HCEC 1CT (cell line): ENCODE measurements around the gene SNRPD3.
A peak's percentile ranks its signal among the peaks of the same experiment; 100 is the strongest.
"Not testable (repeated sequence)": the region's sequence is repeated elsewhere in the genome, so short reads cannot be mapped to it uniquely, and the experiment has no call there.

Experiments used
- DNase-seq: peaks from one replicate; pipeline ENCODE4 v3.0.0-alpha.2; 2017

Gene SNRPD3

DNA sequence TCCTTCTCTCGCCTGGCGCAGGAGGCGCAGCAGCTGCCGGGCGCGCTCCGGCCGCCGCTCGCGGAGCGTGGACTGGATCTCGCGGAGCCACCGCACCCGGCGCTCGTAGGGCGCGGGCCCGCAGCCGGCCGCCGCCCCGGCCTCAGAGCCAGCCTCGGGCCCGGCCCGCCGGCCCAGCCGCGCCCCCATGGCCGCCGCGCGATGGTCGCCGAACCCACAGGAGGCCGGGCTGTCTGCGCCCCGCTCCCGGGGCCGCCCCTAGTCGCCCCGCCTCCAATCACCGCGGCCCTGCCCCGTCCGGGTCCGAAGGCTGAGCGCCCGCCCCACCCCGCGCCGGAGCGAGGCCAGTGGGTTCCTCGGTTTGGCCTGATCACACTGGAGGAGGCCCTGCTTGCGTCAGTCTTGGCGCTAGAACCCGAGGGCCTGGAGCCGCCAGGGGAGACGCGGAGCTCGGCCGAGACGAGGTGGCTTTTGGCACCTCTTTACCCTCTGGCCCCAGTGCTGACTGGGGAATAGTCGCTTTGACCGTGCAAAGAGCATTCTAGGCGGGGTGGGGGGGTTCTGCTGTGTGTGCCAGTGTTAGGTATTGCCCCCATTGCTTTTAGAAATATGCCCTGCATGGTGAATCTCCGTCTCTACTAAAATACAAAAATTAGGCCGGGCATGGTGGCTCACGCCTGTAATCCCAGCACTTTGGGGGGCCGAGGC, 37.2 kb downstream of the SNRPD3 start, which contains the start of gene LRRC75B:
TSS of gene LRRC75B (minus strand) at position 223 of the 708 bp plus-strand sequence. CDS start at position 189, 34 bp downstream.
- DNase-seq = peak; percentile 77

DNA sequence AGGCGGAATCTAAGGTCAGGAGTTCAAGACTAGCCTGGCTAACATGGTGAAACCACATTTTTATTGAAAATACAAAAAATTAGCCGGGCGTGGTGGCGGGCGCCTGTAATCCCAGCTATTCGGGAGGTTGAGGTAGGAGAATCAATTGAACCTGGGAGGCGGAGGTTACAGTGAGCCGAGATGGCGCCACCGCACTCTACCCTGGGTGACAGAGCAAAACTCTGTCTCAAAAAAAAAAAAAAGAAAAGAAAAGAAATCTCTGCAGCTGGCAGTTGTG, 37.7 kb downstream of the SNRPD3 start:
- not testable (repeated sequence) for DNase-seq

DNA sequence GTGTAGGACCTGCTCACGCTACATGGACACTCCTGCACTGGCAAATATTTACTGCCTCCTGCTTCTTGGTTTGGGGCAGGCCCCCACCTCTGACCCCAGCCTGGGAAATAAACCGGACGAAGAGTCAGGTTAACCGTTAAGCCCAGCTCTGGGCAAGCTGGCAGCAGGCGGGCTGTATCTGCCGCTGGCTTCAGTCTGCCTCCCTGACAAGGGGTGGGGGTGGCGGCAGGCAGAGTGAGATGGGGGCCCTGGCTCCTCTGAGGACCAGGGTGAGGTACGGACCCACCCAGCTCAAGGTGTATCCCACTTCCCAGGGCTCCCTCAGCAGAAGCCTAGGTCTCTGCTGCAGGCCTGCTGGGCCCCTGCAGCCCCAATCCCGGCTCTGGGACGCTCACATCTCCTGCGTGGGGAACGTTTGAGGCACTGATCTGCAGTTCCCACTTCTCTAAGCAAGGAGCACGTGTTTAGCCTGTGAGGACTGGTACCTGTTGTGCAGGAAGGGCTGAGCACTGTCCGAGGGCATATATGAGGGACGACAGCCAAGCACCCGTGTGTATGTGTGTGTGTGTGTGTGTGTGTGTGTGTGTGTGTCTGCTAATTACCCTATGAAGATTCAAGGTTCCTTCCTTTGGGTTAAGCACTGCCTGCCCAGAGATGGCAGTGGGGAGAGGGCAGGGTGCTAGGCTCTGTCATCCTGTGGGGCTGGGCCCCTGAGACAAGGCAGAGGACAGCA, 38.2 kb downstream of the SNRPD3 start:
- no peak for DNase-seq

DNA sequence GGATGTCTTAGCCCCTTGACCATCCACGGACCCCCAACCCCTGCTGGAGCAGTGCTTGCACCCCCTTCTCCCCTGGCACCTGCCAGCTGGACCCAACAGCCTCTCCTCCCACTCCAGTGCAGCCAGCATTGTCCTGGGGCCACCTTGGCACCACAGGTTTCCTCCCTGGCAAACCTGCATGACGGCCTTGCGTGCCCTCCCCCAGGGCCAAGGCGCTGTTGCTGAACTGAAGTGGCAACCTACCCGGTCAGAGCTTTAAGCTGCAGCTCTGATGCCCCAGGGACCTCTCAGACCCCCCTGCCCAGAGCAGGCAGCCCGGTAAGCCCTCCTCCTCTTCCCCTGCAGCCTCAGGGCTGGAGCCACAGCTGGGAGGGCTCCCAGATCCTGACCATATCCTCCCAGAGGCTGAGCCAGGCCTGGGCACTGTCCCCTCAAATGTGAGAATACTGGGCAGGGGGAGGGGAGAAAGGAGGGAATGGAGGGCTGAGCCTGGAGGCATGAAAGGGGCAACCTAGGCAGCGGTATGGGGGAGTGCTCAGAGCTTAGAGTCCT, 38.8 kb downstream of the SNRPD3 start:
- DNase-seq = no peak

DNA sequence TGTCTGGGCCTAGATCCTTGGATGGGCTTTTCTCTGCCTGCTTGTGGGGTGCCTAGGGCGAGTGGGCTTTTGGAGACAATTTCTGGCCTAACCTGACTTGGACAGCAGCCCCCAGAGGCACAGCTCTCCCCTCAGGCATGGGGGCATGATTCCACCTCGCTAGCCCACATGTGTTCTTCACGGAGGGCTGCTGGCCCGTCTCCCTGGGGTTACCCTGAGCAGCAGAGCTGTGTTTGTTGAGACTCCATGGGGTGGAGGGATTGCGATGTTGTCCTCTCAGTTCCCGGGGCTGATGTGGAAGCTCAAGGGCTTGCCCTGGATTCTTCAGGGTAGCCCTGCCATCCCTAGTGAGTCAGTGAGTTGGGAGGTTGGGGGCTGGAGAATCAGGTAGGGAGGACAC, 39.4 kb downstream of the SNRPD3 start:
- DNase-seq = no peak

DNA sequence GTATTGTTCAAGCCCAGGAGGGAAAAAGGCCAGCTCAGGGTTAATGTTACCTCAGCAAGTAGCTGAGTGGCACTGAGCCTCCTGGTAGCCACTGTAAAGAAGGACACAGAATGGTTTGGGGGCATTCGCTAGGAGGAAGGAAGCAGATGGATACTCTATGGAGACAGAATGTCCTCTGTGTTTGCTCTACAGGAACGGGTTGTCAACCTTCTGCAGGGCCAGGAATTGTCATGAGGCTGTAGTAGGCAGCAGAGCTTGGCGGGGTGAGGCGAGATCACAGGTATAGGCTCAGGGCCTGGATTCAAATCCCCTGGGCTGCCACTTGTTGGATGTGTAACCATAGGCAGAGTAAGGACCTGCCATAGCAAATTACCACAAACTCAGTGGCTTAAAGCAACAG, 40.1 kb downstream of the SNRPD3 start:
- no peak for DNase-seq

DNA sequence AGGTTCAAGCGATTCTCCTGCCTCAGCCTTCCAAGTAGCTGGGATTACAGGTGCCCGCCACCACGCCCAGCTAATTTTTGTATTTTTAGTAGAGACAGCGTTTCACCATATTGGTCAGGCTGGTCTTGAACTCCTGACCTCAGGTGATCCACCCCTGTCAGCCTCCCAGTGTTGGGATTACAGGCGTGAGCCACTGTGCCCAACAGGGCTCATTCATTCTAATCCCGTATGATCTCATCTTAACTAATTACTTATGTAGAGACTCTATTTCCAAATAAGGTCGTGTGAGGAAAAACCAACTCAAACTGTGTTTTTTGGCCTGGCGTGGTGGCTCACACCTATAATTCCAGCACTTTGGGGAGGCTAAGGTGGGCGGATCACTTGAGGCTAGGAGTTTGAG, 41.3 kb downstream of the SNRPD3 start:
- not testable (repeated sequence) for DNase-seq

DNA sequence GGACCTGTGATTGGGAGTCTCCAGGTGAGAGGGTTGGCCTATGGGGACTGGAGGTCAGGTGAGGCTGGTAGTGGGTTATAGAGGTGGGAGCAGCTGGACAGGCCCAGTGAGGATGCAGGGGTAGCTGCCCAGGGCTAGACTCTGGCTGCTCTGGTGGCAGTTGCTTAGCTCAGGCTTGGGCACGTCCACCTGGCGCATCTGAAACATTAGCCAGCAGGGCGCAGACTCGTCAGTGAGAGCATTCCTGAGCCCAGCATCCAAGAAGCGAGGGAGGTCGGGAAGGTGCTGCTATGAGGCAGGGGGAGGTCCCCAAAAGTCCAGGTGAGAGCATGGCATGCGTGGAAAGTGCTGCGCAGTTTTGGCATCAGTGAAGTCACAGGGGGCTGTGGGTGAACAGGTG, 43.7 kb downstream of the SNRPD3 start:
- no peak for DNase-seq

DNA sequence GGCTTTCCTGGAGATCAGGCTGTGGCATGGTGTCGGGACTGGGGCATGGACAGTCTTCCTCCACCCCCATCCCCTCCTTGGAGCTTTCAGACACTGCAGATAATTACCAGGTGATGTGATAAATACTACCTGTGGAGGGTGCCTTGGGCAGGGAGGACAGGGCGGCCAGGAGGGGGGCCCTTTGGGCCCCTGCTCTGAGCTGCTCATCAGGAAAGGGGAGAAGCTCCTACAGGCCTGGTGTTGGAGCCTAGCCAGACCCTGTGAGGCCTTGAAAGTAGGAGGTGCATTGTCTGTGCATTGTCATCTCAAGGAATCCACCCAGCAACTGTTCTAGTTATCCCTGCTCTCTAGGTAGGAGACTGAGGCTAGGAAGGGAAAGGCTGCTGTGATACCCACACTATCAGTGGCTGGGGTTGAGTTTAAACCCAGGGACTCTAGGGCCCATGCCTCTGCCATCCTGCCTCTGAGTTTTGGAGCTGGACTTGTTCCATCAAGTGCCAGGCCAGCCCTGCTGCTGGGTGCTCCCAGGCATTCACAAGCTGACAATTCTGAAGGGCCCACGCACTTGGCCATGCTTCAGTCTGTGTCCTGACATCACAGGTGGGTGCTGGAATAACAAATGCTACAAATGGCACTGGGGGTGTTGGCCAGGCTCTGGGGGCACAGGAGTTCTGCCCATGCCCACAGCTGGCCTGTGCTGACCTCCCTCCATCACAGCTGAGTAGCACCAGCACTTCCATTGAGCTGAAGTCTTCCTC, 44.3 kb downstream of the SNRPD3 start:
- not testable (repeated sequence) for DNase-seq

DNA sequence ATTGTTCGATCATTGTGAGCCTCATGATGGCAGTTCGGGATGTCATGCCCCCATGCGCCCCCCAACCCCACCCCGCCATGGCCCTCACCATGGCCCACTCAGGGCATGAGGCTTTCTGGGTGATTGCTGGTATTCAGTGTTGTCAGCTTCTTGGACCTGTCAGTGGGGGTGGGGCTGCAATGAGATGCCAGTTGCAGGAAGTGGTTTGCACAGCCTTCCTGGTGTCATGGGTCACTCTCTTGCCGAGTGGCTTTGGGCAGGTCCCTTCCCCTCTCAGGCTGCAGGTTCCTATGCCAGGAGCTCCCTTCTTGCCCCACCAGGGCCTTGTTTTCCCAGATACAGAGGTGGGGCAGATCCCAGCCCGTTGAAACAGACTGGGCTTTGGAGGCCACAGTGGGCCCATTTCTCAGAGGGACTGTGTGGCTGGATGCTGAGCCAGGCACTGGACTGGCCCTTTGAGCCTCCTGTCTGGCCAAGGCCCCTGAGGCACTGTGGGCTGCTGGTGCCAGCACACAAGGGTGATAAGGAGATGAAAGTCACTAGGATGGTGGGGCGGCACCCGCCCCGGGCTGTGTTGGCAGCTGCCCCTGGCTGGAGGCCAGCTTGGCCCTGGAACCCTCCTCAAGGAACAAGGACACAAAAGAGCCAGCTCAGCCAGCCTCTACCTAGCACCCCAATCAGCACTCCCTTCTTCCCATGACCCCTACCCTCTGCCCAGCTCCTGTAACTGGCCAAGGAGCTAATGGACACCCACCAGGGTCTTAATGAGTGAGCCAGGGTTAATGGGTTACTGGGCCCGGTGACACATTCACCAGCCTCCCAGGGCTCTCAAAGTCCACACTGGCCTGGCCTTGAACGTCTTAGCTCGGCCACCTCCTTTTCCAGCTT, 45.7 kb downstream of the SNRPD3 start:
- no peak for DNase-seq

DNA sequence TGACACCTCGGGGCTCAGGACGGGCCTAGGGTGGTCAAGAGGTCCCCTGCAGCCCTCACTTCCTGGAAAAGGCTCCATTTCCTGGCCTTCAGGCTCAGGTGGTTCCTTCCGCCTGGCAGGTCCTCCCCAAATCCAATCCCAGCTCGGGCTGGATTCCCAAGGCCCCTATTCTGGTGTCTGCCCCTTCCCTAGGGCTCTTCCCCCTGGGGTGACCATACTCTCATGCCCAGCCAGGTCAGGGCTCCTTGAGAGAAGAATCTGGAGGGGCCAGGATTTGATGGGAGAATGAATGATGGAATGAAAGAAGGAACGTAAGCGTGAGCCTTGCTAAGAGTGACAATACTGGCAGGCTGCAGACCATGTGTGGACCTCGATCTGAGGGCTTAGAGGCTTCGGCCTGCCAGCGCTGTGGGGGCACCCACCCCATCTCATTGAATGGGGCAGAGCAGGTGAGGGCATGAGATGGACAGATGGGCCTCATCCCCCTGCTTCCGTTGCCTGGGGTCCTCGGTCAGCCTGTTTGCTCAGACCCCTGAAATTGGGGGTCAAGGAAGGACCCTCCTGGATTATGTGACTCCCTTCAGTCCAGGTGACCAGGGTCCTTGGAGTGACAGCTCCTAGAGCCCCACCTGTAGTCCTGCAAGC, 46.4 kb downstream of the SNRPD3 start:
- DNase-seq = not testable (repeated sequence)

DNA sequence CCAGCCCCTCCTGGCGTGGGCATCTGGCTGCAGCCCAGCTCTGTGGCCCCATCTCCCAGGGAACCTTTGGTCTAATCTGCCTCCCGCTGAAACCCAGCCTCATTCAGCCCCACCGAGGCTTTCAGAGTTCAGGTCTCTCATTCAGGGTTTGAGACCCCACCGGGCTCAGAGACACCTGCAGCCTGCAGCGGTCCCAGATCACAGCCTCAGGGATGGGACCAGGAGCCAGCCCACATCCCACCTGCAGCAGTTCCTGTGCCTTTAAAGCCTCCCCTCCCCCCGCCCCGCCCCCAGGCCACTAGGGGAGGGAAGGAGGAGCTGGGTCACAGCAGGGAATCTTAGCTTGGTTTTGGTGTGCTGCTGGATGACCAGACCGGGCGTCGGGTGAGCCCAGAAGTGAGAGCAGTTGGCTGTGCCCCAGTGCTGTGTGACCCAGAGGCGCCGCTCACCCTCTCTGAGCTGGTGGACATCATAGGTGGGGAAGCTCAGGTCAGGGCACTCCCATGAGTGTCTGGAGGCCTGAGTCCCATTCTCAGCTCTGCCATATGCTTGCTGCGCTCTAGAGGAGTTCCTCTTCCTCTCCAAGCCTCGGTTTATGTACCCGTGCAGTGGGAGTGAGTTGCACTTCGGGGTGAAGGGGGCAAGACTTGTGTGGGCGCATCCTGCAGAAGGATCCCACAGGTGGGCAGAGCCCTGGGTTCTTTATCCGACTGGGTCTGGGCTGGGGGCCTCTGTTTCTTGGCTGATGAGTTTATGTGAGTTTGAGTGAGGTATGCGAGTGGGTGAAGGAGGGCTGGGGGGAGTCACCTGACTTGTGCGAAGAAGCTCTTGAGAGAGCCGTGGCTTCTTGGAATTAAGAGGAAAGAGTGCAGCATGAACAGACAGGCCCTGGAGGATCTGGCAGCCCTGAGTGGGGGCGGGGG, 47.3 kb downstream of the SNRPD3 start, which contains the start of gene GGT1:
TSS of gene GGT1 (plus strand) at position 347 of the 923 bp plus-strand sequence. CDS start 7,889 bp downstream, outside the sequence.
- DNase-seq = not testable (repeated sequence)

DNA sequence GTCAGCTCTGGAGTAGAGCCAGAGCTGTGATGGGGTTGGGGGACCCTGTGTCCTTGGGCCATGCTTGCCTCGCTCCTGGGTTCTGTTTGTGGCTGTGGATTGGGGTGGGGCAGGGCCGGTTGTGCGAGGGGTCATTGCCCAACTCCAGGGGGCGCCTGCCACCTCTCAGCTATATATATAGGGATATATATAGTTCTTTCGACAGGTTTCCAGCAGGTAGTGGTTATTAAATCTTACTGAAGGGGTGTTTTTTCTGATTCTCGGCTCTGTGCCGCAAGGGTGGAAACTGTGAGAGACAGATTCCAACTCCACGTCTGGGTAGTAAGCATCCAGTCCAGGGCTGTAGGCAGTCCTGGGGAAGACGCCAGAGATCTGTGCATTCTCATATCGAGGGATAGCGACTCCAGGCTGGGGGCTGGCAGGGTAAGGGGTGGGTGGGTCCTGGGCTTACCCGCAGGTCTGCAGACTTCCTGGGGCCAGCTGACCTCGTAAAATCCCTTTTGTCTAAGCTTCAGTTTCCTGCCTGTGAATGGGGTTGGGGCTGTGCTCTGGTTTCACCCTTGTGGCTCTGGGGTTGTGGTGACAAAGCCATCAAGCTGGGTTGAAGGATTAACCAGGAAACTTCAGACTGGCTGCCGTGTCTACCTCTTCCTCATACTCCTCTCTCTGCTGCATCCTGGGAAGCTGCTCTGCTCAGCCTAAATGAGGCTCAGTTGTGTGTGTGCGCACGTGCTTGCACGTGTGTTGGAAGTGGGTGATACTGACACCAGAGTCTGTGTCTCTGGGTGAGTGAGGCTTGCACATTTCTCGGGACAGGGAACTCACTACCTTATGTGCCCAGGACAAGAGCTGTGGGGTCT, 48.2 kb downstream of the SNRPD3 start:
- not testable (repeated sequence) for DNase-seq

DNA sequence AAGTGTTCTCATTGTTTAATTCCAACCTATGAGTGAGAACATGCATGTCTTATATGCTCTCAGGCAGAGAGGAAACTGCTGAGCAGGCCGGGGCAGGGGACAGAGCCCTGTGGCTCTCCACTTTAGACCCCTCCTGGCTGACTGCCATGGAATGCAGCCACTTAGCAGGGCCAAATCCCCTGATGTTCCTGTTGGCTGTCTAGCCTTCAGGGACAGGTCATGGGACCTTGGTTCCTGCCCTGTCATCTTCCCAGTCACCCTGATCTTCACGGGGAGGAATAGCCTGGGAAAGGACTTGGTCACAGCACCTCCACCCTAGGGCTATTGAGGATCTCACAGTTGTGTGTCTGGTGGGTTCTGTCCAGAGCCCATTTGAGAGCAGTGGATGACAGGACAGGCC, 50.5 kb downstream of the SNRPD3 start:
- not testable (repeated sequence) for DNase-seq

DNA sequence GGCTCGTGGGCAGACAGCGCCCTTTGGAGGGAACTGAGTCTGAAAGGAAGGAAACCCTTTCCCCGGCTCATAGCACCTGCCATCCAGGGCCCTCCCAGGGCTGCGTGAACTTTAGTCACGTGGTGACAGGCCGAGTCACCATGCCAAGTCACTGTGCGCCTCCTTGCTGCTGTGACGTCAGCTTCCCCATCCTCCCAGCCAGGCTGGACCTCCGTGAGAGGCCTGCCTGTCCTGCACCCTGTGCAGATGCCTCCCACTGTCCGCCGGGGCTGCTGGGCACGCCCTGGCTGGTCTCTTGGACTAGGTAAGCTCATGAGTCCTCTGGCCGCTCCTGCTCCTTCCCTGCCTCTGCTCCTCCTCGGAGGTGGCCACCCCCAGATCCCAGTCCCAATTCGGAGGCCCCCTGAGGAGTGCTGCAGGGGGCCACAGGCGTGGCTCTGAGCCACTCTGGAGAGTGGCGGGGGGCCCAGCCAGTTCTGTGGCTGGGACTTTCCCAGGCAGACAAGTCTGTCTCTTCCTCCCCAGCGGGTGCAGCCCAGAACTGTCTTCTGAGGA, 51.7 kb downstream of the SNRPD3 start:
- not testable (repeated sequence) for DNase-seq

DNA sequence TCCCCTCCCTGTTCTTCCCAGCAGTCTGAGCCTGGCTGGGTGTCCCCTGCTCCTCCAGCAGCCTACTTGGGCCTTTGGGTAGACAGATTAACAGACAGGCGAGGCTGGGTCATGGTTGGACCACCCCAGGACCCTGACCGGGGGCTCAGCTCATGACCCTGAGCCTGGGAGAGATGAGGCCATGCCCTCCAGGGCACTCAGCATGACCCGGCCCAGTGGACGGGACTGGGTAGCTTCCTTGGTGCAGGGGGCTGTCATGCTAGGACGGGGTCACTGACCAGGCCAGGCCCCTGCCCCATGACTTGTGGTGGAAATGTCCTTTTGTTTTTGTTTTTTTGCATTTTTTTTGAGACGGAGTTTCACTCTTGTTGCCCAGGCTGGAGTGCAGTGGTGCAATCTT, 52.5 kb downstream of the SNRPD3 start:
- DNase-seq = not testable (repeated sequence)

DNA sequence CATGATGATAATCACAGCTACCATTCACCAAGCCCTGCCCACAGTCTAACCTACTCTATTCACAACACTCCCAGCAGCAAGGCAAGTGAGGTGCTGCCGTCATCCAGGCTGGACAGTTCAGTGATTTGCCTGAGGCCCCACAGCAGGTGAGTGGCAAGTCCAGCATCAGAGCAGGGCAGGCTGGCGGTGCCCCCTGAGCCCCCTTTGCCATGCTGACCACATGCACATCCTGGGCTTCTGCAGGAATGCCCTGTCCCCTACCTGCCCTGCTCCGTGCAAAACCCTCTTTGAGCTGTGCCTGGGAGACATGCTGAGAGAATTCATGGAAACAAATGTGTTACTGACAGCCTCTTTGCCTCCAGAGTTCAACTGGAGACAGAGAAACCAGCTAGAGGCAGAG, 54.1 kb downstream of the SNRPD3 start:
- not testable (repeated sequence) for DNase-seq

DNA sequence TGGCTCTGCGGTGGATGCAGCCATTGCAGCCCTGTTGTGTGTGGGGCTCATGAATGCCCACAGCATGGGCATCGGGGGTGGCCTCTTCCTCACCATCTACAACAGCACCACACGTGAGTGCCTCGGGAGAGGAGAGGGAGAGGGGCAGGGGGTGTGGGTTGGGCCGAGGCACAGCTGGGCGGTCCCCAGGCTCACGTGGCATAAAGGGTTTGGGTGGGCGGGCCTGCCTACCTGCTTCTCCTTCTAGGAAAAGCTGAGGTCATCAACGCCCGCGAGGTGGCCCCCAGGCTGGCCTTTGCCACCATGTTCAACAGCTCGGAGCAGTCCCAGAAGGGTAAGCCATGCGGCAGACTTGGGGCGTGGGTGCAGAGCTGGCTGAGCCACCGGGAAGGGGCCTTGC, 59.0 kb downstream of the SNRPD3 start:
- DNase-seq = not testable (repeated sequence)

DNA sequence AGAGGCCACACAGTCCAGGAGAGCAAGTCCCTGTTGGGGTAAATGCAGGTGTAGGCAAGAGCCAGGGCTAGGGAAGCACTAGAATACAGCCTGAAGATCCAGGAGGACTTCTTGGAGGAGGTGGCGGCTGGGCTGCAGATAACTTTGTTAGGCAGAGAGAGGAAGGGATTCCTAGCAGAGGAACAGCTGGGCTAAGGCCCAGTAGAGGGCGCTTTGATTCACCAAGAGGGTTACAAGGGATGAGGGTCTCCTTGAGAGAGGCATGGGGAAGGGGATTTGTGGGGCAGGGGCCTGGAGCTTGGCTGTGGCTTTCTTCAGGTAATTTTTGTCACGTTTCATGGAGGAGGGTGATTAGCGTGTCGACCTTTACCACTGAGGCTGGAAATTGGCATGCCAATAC, 65.4 kb downstream of the SNRPD3 start:
- DNase-seq = not testable (repeated sequence)
